NCI-H748 (cell line): ENCODE data around the gene MST1.

Source experiments
- DNase-seq: peaks from one replicate; lab custom pipeline; 2025; ENCODE audit not compliant: unreplicated experiment; lab: John Stamatoyannopoulos, UW

MST1 gene

DNA sequence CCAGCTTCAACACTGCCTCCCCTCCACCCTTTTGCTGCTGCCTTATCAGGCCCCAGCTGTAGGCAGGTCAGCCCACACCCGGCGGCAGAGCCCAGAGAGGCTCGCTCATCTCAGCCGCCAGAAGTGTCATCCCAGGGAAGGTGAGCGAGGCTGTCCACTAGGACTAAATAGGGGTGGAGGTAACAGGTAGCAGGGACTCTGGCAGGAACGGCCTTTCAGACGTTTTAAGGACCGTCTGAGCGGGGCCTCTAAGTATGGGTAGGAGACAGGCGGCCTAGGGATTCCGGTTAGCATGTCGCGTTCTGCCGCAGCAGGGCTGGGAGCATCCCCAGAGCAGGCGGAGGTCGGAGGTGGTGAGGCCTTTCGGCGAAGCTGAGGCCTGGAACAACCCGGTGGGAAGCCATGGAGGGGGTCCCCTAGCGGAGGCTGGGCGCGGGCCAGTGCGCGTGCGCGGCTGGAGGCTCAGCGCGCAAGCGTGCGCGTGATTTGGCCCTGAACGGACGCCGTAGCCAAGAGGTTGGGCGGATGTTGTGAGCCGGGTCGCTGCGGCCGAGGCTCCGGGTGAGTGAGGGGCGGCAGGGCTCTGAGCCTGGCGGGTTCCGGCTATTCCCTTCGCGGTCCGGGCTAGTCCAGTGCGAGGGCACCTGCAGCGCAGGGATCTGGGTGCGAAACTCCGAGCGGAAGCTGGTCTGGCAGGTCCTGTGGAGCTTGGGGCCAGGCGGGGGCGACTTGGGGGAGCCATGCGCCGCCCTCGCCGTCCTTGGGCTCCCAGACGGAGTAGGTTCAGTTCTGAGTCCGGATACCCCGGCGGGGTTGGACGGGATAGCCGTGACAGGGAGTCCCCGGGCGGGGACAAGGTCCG lies at the start of gene MST1, which contains the start of gene RNF123:
TSS of gene MST1 (minus strand) at position 429 of the 862 bp plus-strand sequence. CDS start 783 bp downstream, outside the sequence.
TSS of gene RNF123 (plus strand) at position 512 of the 862 bp plus-strand sequence. CDS start 1,609 bp downstream, outside the sequence.
- no peak for DNase-seq

DNA sequence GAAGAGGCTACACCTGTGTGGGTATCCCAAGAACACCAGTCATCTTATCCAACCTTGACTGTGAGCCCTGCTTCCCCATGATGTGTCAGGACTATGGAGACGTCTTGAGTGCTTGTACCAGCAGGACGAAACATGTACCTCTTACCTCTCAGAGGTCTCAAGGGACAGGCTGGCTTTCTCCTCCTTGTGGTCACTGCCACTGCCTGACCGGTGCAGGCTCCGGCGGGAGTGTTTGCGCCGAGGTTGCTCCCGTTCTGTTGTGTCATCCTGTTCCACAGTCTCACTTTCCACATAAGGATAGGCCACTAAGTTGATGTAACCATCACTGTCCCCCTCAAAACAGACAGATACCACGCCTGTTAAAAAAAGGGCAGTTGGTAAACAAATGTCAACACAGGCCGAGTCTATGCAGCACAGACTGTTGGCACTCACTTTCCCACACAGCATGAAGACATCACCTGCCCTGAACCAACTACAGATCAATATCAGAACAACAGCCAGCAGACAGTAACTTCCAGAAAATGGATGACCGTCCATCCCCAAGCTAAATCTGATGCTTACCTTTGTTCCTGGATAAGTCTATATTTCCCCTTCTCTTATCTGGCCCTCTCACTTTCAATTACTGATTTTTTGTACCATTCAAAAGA lies 48.9 kb upstream of the MST1 start:
- no peak for DNase-seq

DNA sequence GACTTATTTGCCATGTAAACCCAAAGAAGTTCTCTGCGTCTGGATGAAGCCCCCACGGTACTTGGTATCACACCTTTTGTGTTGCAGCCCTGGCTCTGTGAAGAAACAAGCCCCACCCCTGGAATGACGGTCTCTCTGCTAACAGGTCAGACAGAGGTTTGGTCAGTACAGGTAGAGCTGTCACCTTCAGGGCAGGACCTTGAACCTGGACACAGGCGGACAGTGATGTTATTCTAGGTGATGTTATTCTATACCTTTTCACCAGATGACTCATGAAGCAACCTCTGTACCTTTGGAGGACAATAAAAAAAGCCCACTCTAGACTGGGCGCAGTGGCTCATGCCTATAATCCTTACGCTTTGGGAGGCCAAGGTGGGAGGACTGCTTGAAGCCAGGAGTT lies 45.5 kb upstream of the MST1 start:
- DNase-seq = no peak

GRCh38 chr3:49733551-49733950 lies 44.3 kb upstream of the MST1 start:
- no peak for DNase-seq

- DNase-seq = no peak
These were observed 43.3 kb upstream of the MST1 start for GRCh38 chr3:49732597-49732996.

DNA sequence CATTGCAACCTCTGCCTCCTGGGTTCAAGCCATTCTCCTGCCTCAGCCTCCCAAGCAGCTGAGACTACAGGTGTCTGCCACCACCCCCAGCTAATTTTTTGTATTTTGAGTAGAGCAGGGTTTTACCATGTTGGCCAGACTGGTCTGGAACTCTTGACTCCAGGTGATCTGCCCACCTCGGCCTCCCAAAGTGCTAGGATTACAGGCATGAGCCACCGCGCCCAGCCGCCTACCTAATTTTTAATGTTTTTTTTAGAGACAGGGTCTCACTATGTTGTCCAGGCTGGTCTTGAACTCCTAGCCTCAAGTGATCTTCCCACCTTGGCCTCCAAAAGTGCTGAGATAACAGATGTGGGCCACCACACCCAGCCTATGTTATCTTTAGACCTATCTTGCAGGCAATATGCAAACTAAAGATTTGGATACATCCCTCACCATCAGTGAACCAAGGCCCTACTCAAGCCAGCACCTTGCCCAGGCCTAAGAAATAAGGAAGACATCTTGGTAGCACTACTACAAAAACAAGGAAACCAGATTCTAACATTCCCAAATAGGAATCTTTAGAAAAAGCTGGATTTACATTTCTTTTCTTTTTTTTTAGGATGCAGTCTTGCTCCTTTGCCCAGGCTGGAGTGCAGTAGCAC lies 40.8 kb upstream of the MST1 start:
- no peak for DNase-seq

GRCh38 chr3:49727924-49728361 lies 38.7 kb upstream of the MST1 start:
- no peak for DNase-seq

DNA sequence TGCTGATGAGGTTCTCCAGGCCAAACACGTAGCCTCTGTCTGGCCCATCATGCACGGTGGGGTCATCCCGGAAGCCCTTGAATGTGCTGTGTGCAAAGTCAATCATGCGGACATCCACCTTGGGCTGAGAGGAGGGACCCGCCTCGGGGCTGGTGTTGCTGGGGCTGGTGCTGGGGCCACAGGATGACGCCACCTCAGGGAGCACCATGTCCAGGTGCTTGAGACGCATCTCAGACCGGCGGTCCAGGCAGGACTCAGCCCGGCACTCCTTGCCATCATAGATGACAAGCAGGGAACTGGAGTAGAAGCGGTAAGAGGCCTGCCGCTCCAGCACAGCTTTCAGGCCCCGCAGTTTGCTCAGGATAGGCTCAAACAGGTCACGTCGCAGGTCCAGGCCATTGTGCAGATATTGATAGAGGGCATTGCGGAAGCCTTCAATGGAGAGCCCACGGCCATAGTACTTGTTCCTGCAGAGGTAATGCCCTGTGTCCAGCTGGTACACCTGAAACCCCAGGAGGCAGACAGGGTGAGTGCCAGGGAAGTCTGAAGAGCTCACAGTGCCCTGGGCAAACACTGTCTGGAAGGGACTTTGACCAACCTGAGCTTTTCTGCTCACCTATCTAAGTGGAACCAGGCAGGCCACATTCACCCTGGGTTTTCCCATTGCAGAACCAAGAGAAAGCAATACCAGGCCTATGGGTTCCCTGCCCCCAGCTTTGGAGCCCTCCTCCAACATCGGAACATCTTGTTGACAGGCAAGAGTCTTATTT lies 38.1 kb upstream of the MST1 start:
- no peak for DNase-seq

- DNase-seq = no peak
These were observed 36.8 kb upstream of the MST1 start for GRCh38 chr3:49725906-49726681.

DNA sequence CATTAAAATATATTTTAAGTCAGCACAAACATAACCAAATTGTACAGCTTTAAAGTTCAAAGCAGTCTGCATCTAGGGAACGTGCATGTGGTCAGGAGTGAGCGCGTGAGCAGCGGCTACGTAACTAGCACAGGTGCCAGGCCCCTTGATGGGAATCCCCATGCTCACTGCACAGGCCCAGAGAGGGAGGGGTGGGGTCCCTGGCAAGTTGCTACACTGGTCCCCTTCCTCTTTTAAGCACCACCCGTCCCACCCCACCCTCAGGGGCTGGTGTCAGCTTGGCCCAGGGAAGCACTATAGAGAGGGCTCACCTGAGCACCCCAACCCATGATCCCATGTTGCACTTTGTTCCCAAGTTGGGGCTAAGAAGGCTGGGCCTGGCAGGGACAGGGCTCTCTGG lies 35.3 kb upstream of the MST1 start:
- peak; percentile 26 for DNase-seq

DNA sequence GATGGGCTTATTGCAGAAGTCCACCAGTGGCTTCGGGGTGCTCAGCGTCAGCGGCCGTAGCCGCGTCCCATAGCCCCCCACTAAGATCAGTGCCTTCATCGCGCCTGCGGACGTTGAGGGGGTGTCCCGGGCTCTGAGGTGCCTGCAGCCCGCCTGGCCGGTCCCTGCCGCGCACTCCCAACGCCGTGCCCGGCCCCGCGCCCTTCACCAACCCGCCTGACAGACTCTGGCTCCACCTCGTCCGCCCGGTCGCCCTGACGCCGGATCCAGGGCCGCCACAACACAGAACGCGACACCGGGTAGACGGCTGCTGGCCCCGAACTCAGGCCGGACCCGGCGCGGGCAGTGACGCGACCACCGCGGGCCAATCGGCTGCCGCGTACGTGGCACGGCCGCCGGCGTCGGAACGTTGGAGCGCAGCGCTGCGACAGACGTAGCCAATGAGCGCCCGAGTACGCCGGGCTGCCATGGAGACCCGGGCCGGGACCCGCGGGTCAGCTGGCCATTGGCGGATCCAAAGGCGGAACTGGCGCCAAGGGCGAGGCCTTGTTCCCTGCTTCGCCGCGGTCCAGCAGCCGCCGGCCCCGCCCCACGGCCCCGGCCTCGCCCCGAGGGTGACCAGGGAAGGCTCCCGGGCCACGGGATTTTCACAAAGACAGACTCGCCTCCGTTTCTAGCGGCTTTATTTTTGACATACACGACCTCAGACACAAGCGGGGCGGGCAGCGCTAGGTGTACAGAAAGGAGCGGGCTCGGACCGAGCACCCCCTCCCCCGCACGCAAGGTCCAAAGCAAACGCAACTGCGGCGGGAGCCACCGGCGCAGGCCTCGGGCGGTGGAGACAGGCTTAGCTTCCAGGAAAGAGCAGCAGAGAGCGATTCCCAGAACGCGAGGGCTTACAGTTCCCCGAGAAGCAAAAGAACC lies 34.6 kb upstream of the MST1 start, which contains the start of gene GMPPB:
TSS of gene GMPPB (minus strand) at position 324 of the 924 bp plus-strand sequence. CDS start at position 99, 225 bp downstream.
- DNase-seq = peak; percentile 96

GRCh38 chr3:49723296-49723627 lies 34.0 kb upstream of the MST1 start:
- peak; percentile 55 for DNase-seq

DNA sequence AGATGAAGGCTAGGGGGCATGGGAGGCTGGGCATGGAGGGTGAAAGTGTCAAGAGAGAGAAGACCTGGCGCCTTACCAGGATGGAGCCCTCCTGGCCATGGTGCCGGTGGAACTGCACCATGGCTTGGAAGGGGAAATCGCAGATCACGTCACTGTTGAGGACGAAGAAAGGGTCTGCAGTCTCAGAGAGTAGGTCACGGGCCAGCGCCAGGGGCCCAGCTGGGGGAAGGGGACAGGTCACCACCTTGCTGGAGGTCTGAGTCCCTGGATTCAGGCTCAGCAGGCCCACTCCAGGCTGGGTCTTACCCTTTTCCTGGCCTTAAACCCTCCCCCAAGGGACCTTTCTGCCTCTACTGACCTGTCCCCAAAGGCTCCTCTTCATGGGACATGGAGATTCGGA lies 33.6 kb upstream of the MST1 start:
- DNase-seq = no peak

- DNase-seq = no peak
These were observed 32.9 kb upstream of the MST1 start for GRCh38 chr3:49721896-49722781.

GRCh38 chr3:49721596-49721895 lies 32.3 kb upstream of the MST1 start:
- DNase-seq = no peak

GRCh38 chr3:49720855-49721595 lies 31.8 kb upstream of the MST1 start:
- DNase-seq = no peak

- peak; percentile 94 for DNase-seq
These were observed 30.1 kb upstream of the MST1 start, which contains the start of gene AMIGO3 for GRCh38 chr3:49719214-49719884. TSS of gene AMIGO3 (minus strand) at chr3:49719684. CDS start at chr3:49719465, 219 bp downstream.
